MCF 10A (cell line): ENCODE results near the gene ADGB. TPM values are rescaled to one million over a fixed set of nuclear protein-coding genes. Genes with fewer than 3 reads are reported as not detected.

Source experiments
- BruUV-seq: library from RNA; stranded (reverse); fragments of 400-500 nt; replicated peaks from 2 replicates; lab custom pipeline; 2021; lab: Mats Ljungman, UMichigan
- CTCF ChIA-PET: fragments of 300-600 bp; sonication (Branson Sonifier 250); formaldehyde crosslinking; extraction: SDS; loops from one replicate; lab custom pipeline; 2021; ENCODE audit warnings: antibody characterized with exemption, inconsistent platforms; lab: Yijun Ruan, JAX
- POLR2A ChIA-PET: fragments of 300-600, 350-650 bp; sonication (Branson Sonifier 250); formaldehyde crosslinking; extraction: SDS; loops from one replicate; lab custom pipeline; 2020; ENCODE audit warnings: antibody characterized with exemption, inconsistent platforms; lab: Yijun Ruan, JAX
- DNase-seq: peaks from one replicate; pipeline ENCODE4 v3.0.0-alpha.2; 2018; ENCODE audit not compliant: unreplicated experiment
- H3K27ac Mint-ChIP-seq: one replicate; pipeline ENCODE4 v1.8.0; 2022; ENCODE audit warnings: mild to moderate bottlenecking, low read depth, mixed read lengths; ENCODE audit not compliant: unreplicated experiment
- H3K27me3 Mint-ChIP-seq: one replicate; pipeline ENCODE4 v1.8.0; 2022; ENCODE audit warnings: mixed read lengths; ENCODE audit not compliant: insufficient read depth, unreplicated experiment
- H3K36me3 Mint-ChIP-seq: one replicate; pipeline ENCODE4 v1.8.0; 2022; ENCODE audit warnings: mild to moderate bottlenecking, moderate library complexity, mixed read lengths; ENCODE audit not compliant: insufficient read depth, unreplicated experiment
- H3K4me1 Mint-ChIP-seq: one replicate; pipeline ENCODE4 v1.8.0; 2022; ENCODE audit warnings: mixed read lengths; ENCODE audit not compliant: insufficient read depth, unreplicated experiment
- H3K4me3 Mint-ChIP-seq: one replicate; pipeline ENCODE4 v1.8.0; 2022; ENCODE audit warnings: mild to moderate bottlenecking, moderate library complexity, mixed read lengths; ENCODE audit not compliant: unreplicated experiment
- H3K9me3 Mint-ChIP-seq: one replicate; pipeline ENCODE4 v1.8.0; 2022; ENCODE audit warnings: mixed read lengths; ENCODE audit not compliant: unreplicated experiment
- intact Hi-C: fragments of 100-400 bp; cut with micrococcal nuclease; formaldehyde crosslinking; loops from 2 replicates; pipeline ENCODE4 v1.14.1; 2022
- total RNA-seq: library from RNA; stranded (reverse); gene quantifications from 2 replicates; pipeline ENCODE4 v1.2.3, GENCODE V29; 2022
- TF ChIP-seq, protein P1 (sequence below): fragments of 200-600 bp; IDR thresholded peaks from one replicate; pipeline ENCODE4 v1.8.0; 2022; ENCODE audit warnings: antibody characterized with exemption, mild to moderate bottlenecking; ENCODE audit not compliant: unreplicated experiment

ADGB gene
- total RNA-seq, 1 experiment from 2014 or later = not detected

DNA sequence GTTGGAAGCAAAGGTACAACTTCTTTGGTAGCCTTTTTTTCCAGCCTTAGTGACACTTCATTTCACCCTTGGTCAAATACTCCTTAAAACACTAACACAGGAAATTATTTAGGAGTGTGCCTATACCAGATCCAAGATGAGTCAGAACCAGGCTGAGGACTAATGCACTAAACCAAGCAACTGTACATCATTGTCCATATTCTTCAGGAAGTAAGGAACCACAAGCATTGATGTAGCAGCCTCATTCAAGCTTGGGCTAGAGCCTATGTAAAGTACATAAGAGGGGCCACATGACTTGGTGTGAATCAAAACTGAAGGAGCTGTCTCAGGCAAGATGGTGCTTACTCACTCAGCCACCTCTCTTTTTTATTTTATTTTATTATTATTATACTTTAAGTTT lies 20.7 kb upstream of the ADGB start:
- Mint-ChIP-seq H3K9me3 (no peaks in the 10 kb centered on the region), H3K27ac (no peak overlapping the region), H3K4me1 (no peaks in the 10 kb centered on the region), H3K27me3 (no peaks in the 10 kb centered on the region), H3K36me3 (no peaks in the 10 kb centered on the region), H3K4me3 (no peak overlapping the region)
- no peak for DNase-seq
- POLR2A ChIA-PET = no interaction called here
- intact Hi-C loops = no loop called here
- TF ChIP-seq, protein P1, sequence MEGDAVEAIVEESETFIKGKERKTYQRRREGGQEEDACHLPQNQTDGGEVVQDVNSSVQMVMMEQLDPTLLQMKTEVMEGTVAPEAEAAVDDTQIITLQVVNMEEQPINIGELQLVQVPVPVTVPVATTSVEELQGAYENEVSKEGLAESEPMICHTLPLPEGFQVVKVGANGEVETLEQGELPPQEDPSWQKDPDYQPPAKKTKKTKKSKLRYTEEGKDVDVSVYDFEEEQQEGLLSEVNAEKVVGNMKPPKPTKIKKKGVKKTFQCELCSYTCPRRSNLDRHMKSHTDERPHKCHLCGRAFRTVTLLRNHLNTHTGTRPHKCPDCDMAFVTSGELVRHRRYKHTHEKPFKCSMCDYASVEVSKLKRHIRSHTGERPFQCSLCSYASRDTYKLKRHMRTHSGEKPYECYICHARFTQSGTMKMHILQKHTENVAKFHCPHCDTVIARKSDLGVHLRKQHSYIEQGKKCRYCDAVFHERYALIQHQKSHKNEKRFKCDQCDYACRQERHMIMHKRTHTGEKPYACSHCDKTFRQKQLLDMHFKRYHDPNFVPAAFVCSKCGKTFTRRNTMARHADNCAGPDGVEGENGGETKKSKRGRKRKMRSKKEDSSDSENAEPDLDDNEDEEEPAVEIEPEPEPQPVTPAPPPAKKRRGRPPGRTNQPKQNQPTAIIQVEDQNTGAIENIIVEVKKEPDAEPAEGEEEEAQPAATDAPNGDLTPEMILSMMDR = no peak
- CTCF ChIA-PET = no interaction called here
- no TSS peak for BruUV-seq

DNA sequence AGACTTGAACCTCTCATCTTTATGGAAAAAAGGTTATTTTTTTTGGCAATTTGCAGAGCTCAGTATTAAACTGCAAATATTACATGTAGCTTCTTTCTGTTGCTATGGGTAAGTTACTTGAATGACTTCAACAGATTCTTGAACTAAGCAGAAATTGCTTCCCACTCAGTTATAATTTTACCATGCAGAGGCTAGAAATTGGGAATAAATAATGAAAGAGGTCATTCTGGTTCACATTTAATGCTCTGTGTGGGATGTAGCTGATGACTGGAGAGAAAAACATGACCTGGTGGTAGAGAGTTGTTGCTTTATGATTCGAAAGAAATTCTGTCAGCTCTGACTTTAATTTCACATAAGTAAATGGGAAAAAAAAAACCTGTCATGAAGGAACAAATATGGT lies 16.8 kb upstream of the ADGB start:
- DNase-seq = no peak
- BruUV-seq = no TSS peak
- Mint-ChIP-seq H3K27ac (no peak overlapping the region), H3K9me3 (no peaks in the 10 kb centered on the region), H3K36me3 (no peaks in the 10 kb centered on the region), H3K4me1 (no peaks in the 10 kb centered on the region), H3K27me3 (no peaks in the 10 kb centered on the region), H3K4me3 (no peak overlapping the region)
- intact Hi-C loops = no loop called here
- ChIA-PET POLR2A (no interaction called here), CTCF (interaction anchor here (1.4 kb wide), 1 partner anchor 11 kb away, joined by 6 read pairs; no protein-coding TSS in a partner anchor)
- TF ChIP-seq, protein P1 = no peak

DNA sequence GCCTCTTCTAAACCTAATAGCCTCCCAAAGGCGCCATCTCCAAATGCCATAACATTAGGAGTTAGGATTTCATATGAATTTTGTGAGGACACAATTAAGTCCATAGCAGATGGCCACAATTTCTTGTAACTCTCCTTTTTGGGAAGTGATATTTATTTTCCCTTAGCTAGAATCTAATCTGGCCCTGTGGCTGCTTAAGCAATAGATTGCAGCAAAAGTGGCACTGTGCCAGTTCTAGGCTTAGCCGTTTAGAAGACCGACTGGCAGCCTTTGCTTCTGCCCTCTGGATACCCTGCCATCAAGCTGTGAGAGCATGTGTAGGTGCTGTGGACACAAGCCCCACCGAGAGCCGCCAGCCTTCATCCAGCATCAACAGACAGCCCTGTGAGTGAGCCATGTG lies 15.9 kb upstream of the ADGB start:
- intact Hi-C loops = no loop called here
- TF ChIP-seq, protein P1 = no peak
- H3K4me1 Mint-ChIP-seq = no peaks in the 10 kb centered on the region
- no peaks in the 10 kb centered on the region for H3K27me3 Mint-ChIP-seq
- H3K36me3 Mint-ChIP-seq = no peaks in the 10 kb centered on the region
- H3K9me3 Mint-ChIP-seq = no peaks in the 10 kb centered on the region
- peak; percentile 54 for DNase-seq
- POLR2A ChIA-PET = interaction anchor here (0.7 kb wide), 1 partner anchor 78 kb away, joined by 3 read pairs; no protein-coding TSS in a partner anchor
- H3K4me3 Mint-ChIP-seq = no peak overlapping the region
- H3K27ac Mint-ChIP-seq = no peak overlapping the region
- CTCF ChIA-PET = interaction anchor here (1.4 kb wide), 1 partner anchor 10 kb away, joined by 6 read pairs; no protein-coding TSS in a partner anchor
- no TSS peak for BruUV-seq

DNA sequence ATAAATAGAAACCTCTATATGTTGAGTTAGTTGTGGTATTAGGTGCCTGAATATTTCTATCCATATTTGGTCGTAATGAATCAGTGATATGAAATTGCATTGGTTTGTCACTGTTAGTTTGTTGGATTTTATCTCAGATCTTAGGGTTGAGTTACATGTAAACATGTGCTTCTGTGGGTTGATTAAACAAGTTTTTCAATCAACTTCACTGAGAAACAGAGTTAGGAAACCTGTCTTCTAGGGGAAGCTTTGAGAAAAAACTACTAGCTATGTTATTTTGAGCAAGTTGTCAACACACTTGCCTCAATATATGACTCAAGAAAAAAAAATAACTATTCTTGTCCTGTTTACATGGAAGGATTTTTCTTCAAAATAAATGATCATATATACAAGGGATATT lies 14.8 kb upstream of the ADGB start:
- DNase-seq = no peak
- Mint-ChIP-seq H3K4me1 (no peaks in the 10 kb centered on the region), H3K36me3 (no peaks in the 10 kb centered on the region), H3K27me3 (no peaks in the 10 kb centered on the region), H3K27ac (no peak overlapping the region), H3K4me3 (no peak overlapping the region), H3K9me3 (no peaks in the 10 kb centered on the region)
- ChIA-PET POLR2A (interaction anchor here (1.2 kb wide), 1 partner anchor 40 kb away, joined by 3 read pairs; the partner anchor contains the start of gene RAB32), CTCF (interaction anchor here (0.9 kb wide), 1 partner anchor 38 kb away, joined by 3 read pairs; no protein-coding TSS in a partner anchor)
- TF ChIP-seq, protein P1 = no peak
- BruUV-seq = no TSS peak
- intact Hi-C loops = no loop called here
